Kidney epithelial cell (primary cell): Measurements from ENCODE around the gene TES. TPM values are rescaled to one million over a fixed set of nuclear protein-coding genes. Genes with fewer than 3 reads are reported as not detected.
"Not testable (repeated sequence)": the region's sequence is repeated elsewhere in the genome, so short reads cannot be mapped to it uniquely, and the experiment has no call there.

ENCODE experiments used
- DNase-seq: peaks from one replicate; pipeline ENCODE4 v3.0.0-alpha.2; 2010; ENCODE audit warnings: low read depth
- H3K27me3 ChIP-seq: 2 replicates; pipeline ENCODE4 v1.6.0; 2011; ENCODE audit warnings: low read length; ENCODE audit not compliant: control insufficient read depth, insufficient read depth
- H3K36me3 ChIP-seq: 2 replicates; pipeline ENCODE4 v1.5.1; 2011; ENCODE audit warnings: low read length; ENCODE audit not compliant: control insufficient read depth, insufficient read depth
- H3K4me3 ChIP-seq: 2 replicates; pipeline ENCODE4 v1.5.1; 2011; ENCODE audit warnings: low read depth, mild to moderate bottlenecking, control low read depth, low read length
- CTCF ChIP-seq: IDR thresholded peaks from 2 replicates; pipeline ENCODE4 v1.5.1; 2011; ENCODE audit warnings: mild to moderate bottlenecking, moderate library complexity, low read length, control low read depth, inconsistent platforms; ENCODE audit not compliant: insufficient read depth, poor library complexity, severe bottlenecking
- total RNA-seq: library from RNA; depleted of rRNA; stranded (reverse); fragments of >200 nt; gene quantifications from 2 replicates; pipeline ENCODE4 v1.2.3, GENCODE V29; 2015

Gene TES
- total RNA-seq, 1 donor from 2014 or later = 282 TPM

- H3K27me3 ChIP-seq = no peaks in the 10 kb centered on the region
- no peak overlapping the region for H3K4me3 ChIP-seq
- TF ChIP-seq CTCF = no peak
- no peaks in the 10 kb centered on the region for H3K36me3 ChIP-seq
- DNase-seq = no peak
Observed at GRCh38 chr7:116285252-116285651, 74.9 kb downstream of the TES start.

- no peaks in the 10 kb centered on the region for H3K36me3 ChIP-seq
- no peak for DNase-seq
- no peak overlapping the region for H3K4me3 ChIP-seq
- no peak for TF ChIP-seq CTCF
- H3K27me3 ChIP-seq = no peaks in the 10 kb centered on the region
Observed at GRCh38 chr7:116290740-116291139, 80.4 kb downstream of the TES start.

- H3K27me3 ChIP-seq = no peaks in the 10 kb centered on the region
Observed at GRCh38 chr7:116291937-116292336, 81.6 kb downstream of the TES start.

GRCh38 chr7:116292381-116292780 is 82.0 kb downstream of the TES start:
- Histone ChIP-seq H3K4me3 (no peak overlapping the region), H3K36me3 (no peaks in the 10 kb centered on the region), H3K27me3 (no peaks in the 10 kb centered on the region)
- DNase-seq = no peak
- no peak for TF ChIP-seq CTCF

More at GRCh38 chr7:116291937-116292336, 81.6 kb downstream of the TES start:
- H3K4me3 ChIP-seq = no peak overlapping the region
- no peaks in the 10 kb centered on the region for H3K36me3 ChIP-seq
- no peak for DNase-seq
- no peak for TF ChIP-seq CTCF

GRCh38 chr7:116293139-116293538 is 82.8 kb downstream of the TES start:
- Histone ChIP-seq H3K4me3 (no peak overlapping the region), H3K27me3 (no peaks in the 10 kb centered on the region), H3K36me3 (no peaks in the 10 kb centered on the region)
- peak; percentile 17 for TF ChIP-seq CTCF
- DNase-seq = no peak

- Histone ChIP-seq H3K27me3 (no peaks in the 10 kb centered on the region), H3K4me3 (no peak overlapping the region), H3K36me3 (no peaks in the 10 kb centered on the region)
- no peak for TF ChIP-seq CTCF
- DNase-seq = no peak
Observed at GRCh38 chr7:116293633-116294032, 83.3 kb downstream of the TES start.

- H3K4me3 ChIP-seq, H3K27me3 ChIP-seq, DNase-seq, H3K36me3 ChIP-seq: not testable (repeated sequence)
Observed at GRCh38 chr7:116295903-116296302, 85.6 kb downstream of the TES start.
